ENCODE results near the gene GOLT1A.

GRCh38 chr1:204227996-204228785 is 14.4 kb upstream of the GOLT1A start:
- TF ChIP-seq CTCF (IDR thresholded peaks at IDR 0.05) (no peak), POLR2A (IDR thresholded peaks at IDR 0.05) (no peak), POLR2AphosphoS5 (IDR thresholded peaks at IDR 0.05) (no peak), EP300 (IDR thresholded peaks at IDR 0.05) (no peak)
